Small intestine (tissue), 7 donors: ENCODE data around the gene CYGB. TPM values are rescaled to one million over a fixed set of nuclear protein-coding genes. Genes with fewer than 3 reads are reported as not detected.

Source experiments
- DNase-seq, 2 donors: peaks; one replicate each; pipeline versions ENCODE4 v3.0.0 to v3.0.0-alpha.2; 2013
- FAIRE-seq: peaks from 2 replicates; lab custom pipeline; 2012; peaks lifted over from hg19 to GRCh38; lab: Jason Lieb, UNC
- H3K27ac ChIP-seq, 3 donors: one replicate each; pipeline ENCODE4 v1.5.1; 2013; ENCODE audit warnings: low read length in 2 of 3, mild to moderate bottlenecking in 2 of 3, control low read depth in 1 of 3, inconsistent platforms in 1 of 3, low read depth in 1 of 3, moderate library complexity in 1 of 3
- H3K27me3 ChIP-seq, 3 donors: one replicate each; pipeline ENCODE4 v1.6.1; 2013; ENCODE audit warnings: low read length in 3 of 3, inconsistent platforms in 1 of 3; ENCODE audit not compliant: control insufficient read depth in 3 of 3, insufficient read depth in 3 of 3
- H3K36me3 ChIP-seq, 3 donors: one replicate each; pipeline ENCODE4 v1.6.1; 2013; ENCODE audit warnings: low read length in 3 of 3, inconsistent platforms in 1 of 3, low read depth in 1 of 3, mild to moderate bottlenecking in 1 of 3, moderate library complexity in 1 of 3; ENCODE audit not compliant: control insufficient read depth in 3 of 3, insufficient read depth in 2 of 3
- H3K4me1 ChIP-seq, 3 donors: one replicate each; pipeline ENCODE4 v1.6.1; 2013; ENCODE audit warnings: low read length in 2 of 3, inconsistent platforms in 1 of 3, low read depth in 1 of 3, mild to moderate bottlenecking in 1 of 3, moderate library complexity in 1 of 3; ENCODE audit not compliant: control insufficient read depth in 3 of 3, insufficient read depth in 2 of 3
- H3K4me3 ChIP-seq, 3 donors: one replicate each; pipeline ENCODE4 v1.5.1; 2013; ENCODE audit warnings: low read length in 3 of 3, control low read depth in 1 of 3, inconsistent platforms in 1 of 3, low read depth in 1 of 3, mild to moderate bottlenecking in 1 of 3, moderate library complexity in 1 of 3
- H3K9me3 ChIP-seq, 2 donors: one replicate each; pipeline ENCODE4 v1.6.1; 2013; ENCODE audit warnings: low read depth in 1 of 2, low read length in 1 of 2; ENCODE audit not compliant: control insufficient read depth in 2 of 2, insufficient read depth in 1 of 2
- WGBS, 3 donors: extraction: QIAGEN DNeasy Blood & Tissue Kit; methylation state at CpG; one replicate each; pipeline ENCODE4 v1.1.7; 2013; 5-methylcytosine and 5-hydroxymethylcytosine counted together
- polyA plus RNA-seq, 4 donors: library from polyadenylated mRNA; stranded (reverse) in 3 of 4; unstranded in 1 of 4; fragments of 200-250 nt in 3 of 4; fragments of 120-200 nt in 1 of 4; gene quantifications; one replicate each; pipeline versions ENCODE4 v1.2.1 to v1.2.3, GENCODE V29; 2013
- donor health status: healthy with polysubstance abuse.
- donor health status: control.
- donor health status: control.
- donor health status: Bipolar disorder and iron deficiency.
- donor health status: healthy.

The CYGB gene
- polyA plus RNA-seq, 4 donors = 1.1 to 35.4 (median 12.0) TPM

DNA sequence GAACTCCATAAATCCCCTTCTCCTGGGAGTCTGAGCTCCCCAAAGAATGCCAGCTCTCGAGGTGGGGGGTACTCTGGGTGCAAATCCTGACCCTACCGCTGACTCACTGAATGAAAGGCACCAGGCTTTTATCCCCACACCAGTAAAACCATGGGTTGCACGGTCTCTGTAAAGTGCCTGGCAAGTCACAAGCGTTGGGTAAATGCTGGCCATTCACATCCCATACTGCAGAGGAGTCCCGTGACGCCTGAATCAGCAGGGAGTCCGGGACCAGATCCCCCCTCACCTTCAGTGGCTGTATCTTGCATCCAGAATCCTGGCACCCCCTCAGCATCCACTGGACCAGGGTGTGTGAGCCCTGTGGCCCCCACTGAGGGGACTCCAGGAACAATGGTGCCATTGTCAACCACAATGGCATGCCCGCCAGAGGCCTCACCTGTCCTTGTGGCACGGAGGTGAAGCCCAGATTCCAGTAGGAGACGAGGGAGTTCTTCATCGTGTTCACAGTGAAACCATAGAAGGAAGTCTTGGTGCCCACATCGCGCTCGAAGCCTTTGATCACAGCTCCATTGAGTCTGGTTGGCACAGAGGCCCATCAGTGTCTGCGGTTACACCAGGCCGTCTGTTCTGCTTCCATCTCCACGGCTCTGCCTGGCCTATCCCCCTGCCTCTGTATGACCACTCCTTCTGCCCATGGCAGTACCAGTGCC, 34.8 kb upstream of the CYGB start:
- DNase-seq (no peak), FAIRE-seq (no peak)
- 88 to 90% (median 89%) methylated on average over 17 of the region's 17 CpGs for WGBS, 3 donors
- peaks cover 0 to 3% (median 0%) of the 10 kb centered on the region in 3 donors for H3K27me3 ChIP-seq
- H3K9me3 ChIP-seq = peaks cover 0 to 8% of the 10 kb centered on the region in 2 donors
- no peak overlapping the region for H3K27ac ChIP-seq
- H3K36me3 ChIP-seq = peaks cover 0 to 4% (median 0%) of the 10 kb centered on the region in 3 donors
- no peak overlapping the region for H3K4me3 ChIP-seq
- peaks cover 0 to 6% (median 0%) of the 10 kb centered on the region in 3 donors for H3K4me1 ChIP-seq

DNA sequence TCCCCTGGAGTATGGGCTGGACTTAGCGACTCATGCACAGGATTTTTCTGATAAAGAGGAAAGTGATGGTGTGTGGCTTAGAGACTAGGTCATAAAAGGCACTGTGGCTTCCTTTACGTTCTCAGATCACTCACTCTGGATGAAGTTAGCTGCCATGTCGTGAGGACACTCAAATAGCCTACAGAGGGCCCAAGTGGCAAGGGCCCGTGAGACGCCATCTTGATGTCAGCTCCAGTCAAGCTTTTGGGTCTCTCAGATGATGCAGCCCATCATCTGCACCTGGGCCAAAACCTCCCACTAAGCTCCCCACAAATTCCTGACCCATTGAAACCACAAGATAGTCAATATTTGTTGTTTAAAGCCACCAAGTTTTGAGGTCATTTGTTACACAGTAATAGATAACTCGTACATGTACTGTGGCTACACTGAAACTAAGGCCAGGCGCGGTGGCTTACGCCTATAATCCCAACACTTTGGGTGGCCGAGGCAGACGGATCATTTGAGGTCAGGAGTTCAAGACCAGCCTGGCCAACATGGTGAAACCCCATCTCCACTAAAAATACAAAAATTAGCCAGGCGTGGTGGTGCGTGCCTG, 33.5 kb upstream of the CYGB start:
- peaks cover 0 to 15% (median 0%) of the 10 kb centered on the region in 3 donors for H3K4me1 ChIP-seq
- no peak for FAIRE-seq
- no peak for DNase-seq
- no peak overlapping the region for H3K4me3 ChIP-seq
- 91 to 95% (median 93%) methylated on average over 13 of the region's 13 CpGs for whole genome bisulfite sequencing, 3 donors
- H3K36me3 ChIP-seq = peaks cover 0 to 11% (median 0%) of the 10 kb centered on the region in 3 donors
- no peak overlapping the region for H3K27ac ChIP-seq
- H3K27me3 ChIP-seq = peaks cover 0 to 3% (median 0%) of the 10 kb centered on the region in 3 donors
- H3K9me3 ChIP-seq = peaks cover 0 to 8% of the 10 kb centered on the region in 2 donors

DNA sequence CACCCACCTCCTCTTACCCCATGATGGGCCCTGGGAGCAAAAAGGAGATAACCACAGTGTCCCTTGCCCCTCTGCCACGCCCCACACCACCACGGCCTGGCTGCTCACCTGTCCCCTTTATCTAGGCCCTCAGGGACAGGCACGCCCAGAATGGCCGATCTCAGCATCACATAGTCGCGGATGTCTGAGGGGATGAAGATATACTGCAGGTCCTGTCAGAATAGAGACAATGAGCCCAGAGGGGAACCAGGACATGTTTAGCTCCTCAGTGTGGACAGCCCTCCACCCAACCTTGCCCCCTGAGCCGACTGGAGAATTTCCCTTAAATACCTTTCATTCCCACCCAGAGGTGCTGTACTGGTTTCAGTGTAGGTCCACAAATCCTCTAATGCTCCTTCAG, 32.9 kb upstream of the CYGB start:
- no peak for DNase-seq
- Histone ChIP-seq H3K9me3 (peaks cover 0 to 8% of the 10 kb centered on the region in 2 donors), H3K4me1 (peaks cover 0 to 15% (median 0%) of the 10 kb centered on the region in 3 donors), H3K36me3 (peaks cover 0 to 16% (median 0%) of the 10 kb centered on the region in 3 donors), H3K27ac (no peak overlapping the region), H3K4me3 (no peak overlapping the region), H3K27me3 (peaks cover 0 to 3% (median 0%) of the 10 kb centered on the region in 3 donors)
- 72 to 85% (median 75%) methylated on average over 7 of the region's 7 CpGs for WGBS, 3 donors
- no peak for FAIRE-seq

DNA sequence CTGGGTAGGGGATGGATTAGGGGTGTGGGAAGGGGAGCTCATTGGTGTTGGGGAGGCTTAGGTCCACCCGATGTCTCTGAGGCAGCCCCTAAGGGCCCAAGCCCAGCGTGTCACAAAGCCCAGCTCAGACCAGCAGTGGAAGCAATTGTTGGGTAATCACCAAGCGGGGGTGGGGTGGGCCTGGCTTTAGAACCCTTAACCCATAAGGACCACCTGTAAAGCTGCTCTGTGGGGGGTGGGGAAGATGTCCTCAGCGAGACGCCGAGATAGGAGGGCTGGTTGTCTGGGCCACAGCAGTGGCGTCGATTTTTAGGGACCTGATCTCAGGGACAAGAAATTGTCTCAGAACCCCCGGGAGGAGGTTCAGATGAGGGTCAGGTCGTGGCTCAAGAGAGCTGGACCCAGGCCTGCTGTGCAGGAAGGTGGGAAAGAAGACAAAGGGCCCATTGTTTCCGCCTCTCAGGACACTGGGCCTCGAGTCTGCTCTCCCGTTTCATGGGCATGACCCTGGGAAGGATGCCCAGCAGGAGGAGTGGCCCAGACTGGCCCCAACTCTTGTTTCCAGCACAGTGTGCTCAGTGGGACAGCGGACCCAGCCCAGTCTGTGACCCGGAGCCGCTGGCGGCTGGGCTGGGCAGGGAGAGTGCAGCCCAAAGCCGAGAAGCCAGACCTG, 32.2 kb upstream of the CYGB start:
- Histone ChIP-seq H3K36me3 (peaks cover 0 to 23% (median 0%) of the 10 kb centered on the region in 3 donors), H3K4me3 (no peak overlapping the region), H3K27me3 (peaks cover 0 to 3% (median 0%) of the 10 kb centered on the region in 3 donors), H3K27ac (no peak overlapping the region), H3K9me3 (peaks cover 0 to 8% of the 10 kb centered on the region in 2 donors), H3K4me1 (peaks cover 0 to 15% (median 0%) of the 10 kb centered on the region in 3 donors)
- no peak for FAIRE-seq
- 68 to 72% (median 70%) methylated on average over 18 of the region's 18 CpGs for WGBS, 3 donors
- no peak for DNase-seq

DNA sequence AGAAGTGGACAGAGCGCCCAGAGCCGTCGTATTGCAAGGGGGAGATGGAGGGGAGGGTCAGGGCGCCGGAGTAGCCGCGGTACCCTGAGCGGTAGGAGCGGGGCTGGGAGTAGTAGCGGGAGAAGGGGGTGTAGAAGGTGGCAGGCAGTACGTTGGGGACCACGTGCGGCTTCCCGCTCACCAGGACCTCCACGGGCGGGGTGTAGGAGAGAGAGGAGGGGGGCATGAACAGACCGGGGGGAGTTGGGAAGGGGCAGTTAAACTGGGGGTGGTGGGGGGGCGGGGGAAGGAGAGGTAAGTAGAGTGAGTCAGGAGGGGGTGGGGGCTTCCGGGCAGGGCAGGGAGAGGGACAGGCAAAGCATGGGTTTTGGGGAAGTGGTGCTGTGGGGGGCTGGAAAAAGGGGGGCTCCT, 31.3 kb upstream of the CYGB start:
- no peak overlapping the region for H3K4me3 ChIP-seq
- FAIRE-seq (no peak), DNase-seq (no peak)
- peaks cover 0 to 3% (median 0%) of the 10 kb centered on the region in 3 donors for H3K27me3 ChIP-seq
- 30 to 42% (median 37%) methylated on average over 18 to 19 of the region's 19 CpGs for WGBS, 3 donors
- H3K36me3 ChIP-seq = peaks cover 0 to 32% (median 2%) of the 10 kb centered on the region in 3 donors
- H3K27ac ChIP-seq = no peak overlapping the region
- peaks cover 0 to 15% (median 0%) of the 10 kb centered on the region in 3 donors for H3K4me1 ChIP-seq
- H3K9me3 ChIP-seq = peaks cover 0 to 8% of the 10 kb centered on the region in 2 donors

DNA sequence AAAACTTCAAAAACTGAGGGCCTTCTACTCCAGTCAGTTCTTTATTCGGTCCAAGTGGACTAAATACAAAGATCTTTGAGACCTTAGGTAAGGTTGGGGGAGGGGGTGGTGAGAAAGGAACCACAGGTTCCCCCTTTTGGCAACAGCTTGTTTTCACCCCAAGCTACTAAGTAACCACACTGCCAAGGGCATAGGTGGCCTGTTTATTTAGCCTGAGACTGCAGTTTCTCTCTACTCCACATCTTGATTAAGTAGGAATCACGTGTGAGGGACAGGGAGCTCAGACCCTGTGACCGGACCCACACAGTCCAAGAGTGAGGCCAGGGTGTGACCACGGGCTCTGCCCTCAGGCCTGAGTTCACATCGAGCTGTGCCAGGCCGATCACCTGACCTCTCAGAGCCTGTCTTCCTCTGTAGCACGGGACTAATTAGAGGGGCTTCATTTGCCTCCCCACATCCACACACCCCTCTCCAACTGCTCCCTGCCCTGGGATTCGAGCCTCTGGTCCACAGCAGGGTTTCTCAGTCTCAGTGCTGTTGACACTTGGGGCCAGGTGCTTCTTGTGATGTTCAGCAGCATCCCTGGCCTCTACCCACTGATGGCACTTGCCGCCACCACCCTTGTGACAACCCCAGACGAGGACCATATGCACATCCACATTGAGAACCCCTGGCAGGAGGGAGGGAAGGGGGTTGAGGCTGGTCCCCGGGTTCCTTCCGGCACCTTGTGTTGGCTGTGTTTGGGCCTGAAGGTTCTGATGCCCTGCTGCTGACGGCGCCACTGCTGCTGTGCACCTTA, 30.3 kb upstream of the CYGB start:
- Histone ChIP-seq H3K36me3 (peaks cover 0 to 36% (median 2%) of the 10 kb centered on the region in 3 donors), H3K4me1 (peaks cover 0 to 15% (median 0%) of the 10 kb centered on the region in 3 donors), H3K4me3 (no peak overlapping the region), H3K27ac (peak overlapping the region in 1 of 3 donors; percentile 43), H3K27me3 (peaks cover 0 to 3% (median 0%) of the 10 kb centered on the region in 3 donors), H3K9me3 (peaks cover 0 to 8% of the 10 kb centered on the region in 2 donors)
- peak in 1 of 2 donors; percentile 81 for DNase-seq
- no peak for FAIRE-seq
- 57 to 65% (median 62%) methylated on average over 14 of the region's 14 CpGs for WGBS, 3 donors

DNA sequence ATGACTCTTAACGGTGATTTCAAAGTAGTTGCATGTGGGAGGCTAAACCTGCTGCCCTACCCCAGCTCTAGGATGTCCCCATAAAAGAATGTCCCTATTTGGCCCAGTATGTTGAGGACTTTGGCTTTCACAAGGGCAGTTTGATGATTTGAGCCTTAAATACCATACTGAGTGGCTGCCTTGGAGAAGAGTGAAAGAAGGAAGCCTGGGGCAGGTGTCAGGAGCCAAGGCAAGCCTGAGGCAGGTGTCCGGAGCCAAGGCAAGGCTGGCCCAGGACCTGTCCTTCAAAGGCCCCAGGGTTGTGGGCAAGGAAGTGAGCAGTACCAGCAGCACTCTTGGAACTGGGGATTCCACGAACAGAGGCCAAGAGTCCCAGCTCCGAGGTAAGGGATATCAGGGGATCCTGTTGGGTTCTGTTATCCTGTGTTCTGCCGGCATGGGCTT, 29.5 kb upstream of the CYGB start:
- DNase-seq (no peak), FAIRE-seq (no peak)
- H3K27me3 ChIP-seq = peaks cover 0 to 3% (median 0%) of the 10 kb centered on the region in 3 donors
- WGBS, 3 donors = 66 to 81% (median 71%) methylated on average over 5 of the region's 5 CpGs
- H3K4me1 ChIP-seq = peaks cover 0 to 15% (median under 1%) of the 10 kb centered on the region in 3 donors
- peaks cover 0 to 8% of the 10 kb centered on the region in 2 donors for H3K9me3 ChIP-seq
- peaks cover 0 to 40% (median 2%) of the 10 kb centered on the region in 3 donors for H3K36me3 ChIP-seq
- H3K27ac ChIP-seq = peak overlapping the region in 1 of 3 donors; percentile 11
- H3K4me3 ChIP-seq = no peak overlapping the region
